Gastroesophageal sphincter (tissue), 4 donors: Measurements from ENCODE around the gene MKS1. TPM values are rescaled to one million over a fixed set of nuclear protein-coding genes. Genes with fewer than 3 reads are reported as not detected.

Experiments used
- ATAC-seq: fragments of 150-250 bp; one replicate; pipeline ENCODE4 v1.9.1; 2016; ENCODE audit warnings: mild to moderate bottlenecking, moderate library complexity
- H3K27ac ChIP-seq, 4 donors: fragments of 200-600 bp; sonication (generic) in 3 of 4; 1 replicate in 3 of 4; 2 replicates in 1 of 4; pipeline ENCODE4 v1.5.1; 2016 to 2019
- H3K27me3 ChIP-seq: fragments of 200-600 bp; sonication (generic); one replicate; pipeline ENCODE4 v1.5.1; 2019
- H3K36me3 ChIP-seq, 2 donors: fragments of 200-600 bp; sonication (generic); one replicate each; pipeline ENCODE4 v1.5.1; 2019; ENCODE audit warnings: control low read depth in 1 of 2
- H3K4me1 ChIP-seq, 3 donors: fragments of 200-600 bp; sonication (generic); 1 replicate in 2 of 3; 2 replicates in 1 of 3; pipeline ENCODE4 v1.5.1; 2016 to 2019; ENCODE audit warnings: control low read depth in 2 of 3
- H3K4me3 ChIP-seq, 2 donors: fragments of 200-600 bp; sonication (generic); one replicate each; pipeline ENCODE4 v1.5.1; 2019; ENCODE audit warnings: mild to moderate bottlenecking in 1 of 2, moderate library complexity in 1 of 2
- H3K9me3 ChIP-seq, 3 donors: fragments of 200-600 bp; sonication (generic); one replicate each; pipeline ENCODE4 v1.5.1; 2017 to 2019; ENCODE audit warnings: control low read depth in 2 of 3
- CTCF ChIP-seq, 4 experiments: fragments of 200-600 bp in 2 of 4; fragments of 450-650 bp in 2 of 4; sonication (generic) in 1 of 4; IDR thresholded peaks; one replicate each; pipeline ENCODE4 v1.5.1; 2017 to 2019; ENCODE audit warnings: antibody characterized with exemption in 4 of 4, mild to moderate bottlenecking in 2 of 4, moderate library complexity in 2 of 4
- EP300 ChIP-seq: sonication (generic); formaldehyde crosslinking; IDR thresholded peaks from one replicate; pipeline ENCODE4 v1.6.1; 2017; ENCODE audit warnings: antibody characterized with exemption, mild to moderate bottlenecking
- POLR2A ChIP-seq, 2 donors: fragments of 450-650 bp; IDR thresholded peaks; one replicate each; pipeline ENCODE4 v1.6.1; 2017; ENCODE audit warnings: antibody characterized with exemption in 2 of 2, mild to moderate bottlenecking in 2 of 2, moderate library complexity in 1 of 2
- POLR2AphosphoS5 ChIP-seq: sonication (generic); formaldehyde crosslinking; IDR thresholded peaks from one replicate; pipeline ENCODE4 v1.6.1; 2017; ENCODE audit warnings: antibody characterized with exemption
- WGBS, 2 donors: methylation state at CpG; one replicate each; pipeline ENCODE4 v1.1.5; 2018; ENCODE audit warnings: low coverage in 1 of 2; 5-methylcytosine and 5-hydroxymethylcytosine counted together
- total RNA-seq, 4 donors: library from RNA; depleted of rRNA; stranded (reverse); fragments of >200 nt; gene quantifications; one replicate each; pipeline ENCODE4 v1.1.0, GENCODE V29; 2016

The MKS1 gene
- total RNA-seq, result 1 to 10 TPM; 6.7 to 9.3 (median 7.9) TPM

GRCh38 chr17:58219007-58219788 lies at the start of gene MKS1:
MKS1 (minus strand) TSS chr17:58219255; CDS start chr17:58219230, 25 bp downstream.
- TF ChIP-seq CTCF (IDR thresholded peaks at IDR 0.05), result peak; percentile 31 to 83 (median 77)
- no peak for TF ChIP-seq EP300
- TF ChIP-seq POLR2A (IDR thresholded peaks at IDR 0.05), result peak; percentile 44 to 54
- peak; percentile 88 for TF ChIP-seq POLR2AphosphoS5
- Histone ChIP-seq H3K4me3 (peak within 1 kb of the TSS; percentile 52 to 80), H3K27me3 (no peaks in the 10 kb centered on the region), H3K36me3 (peaks cover 0 to 28% of the 10 kb centered on the region in 2 donors), H3K27ac (peak within 1 kb of the TSS; percentile 9 to 87 (median 84)), H3K4me1 (peaks cover 0 to 13% (median 0%) of the 10 kb centered on the region in 3 donors), H3K9me3 (no peaks in the 10 kb centered on the region)
- 2 to 4% methylated on average over 12 to 18 of the region's 56 CpGs for WGBS, 2 donors
- ATAC-seq, result peak; percentile 100

- Histone ChIP-seq H3K27me3 (peaks cover 60% of the 10 kb centered on the region), H3K9me3 (no peaks in the 10 kb centered on the region), H3K36me3 (no peaks in the 10 kb centered on the region), H3K4me3 (no peak overlapping the region), H3K27ac (no peak overlapping the region), H3K4me1 (no peaks in the 10 kb centered on the region)
- 66 to 83% methylated on average over 4 to 6 of the region's 12 CpGs for WGBS, 2 donors
- ATAC-seq, result no peak
- TF ChIP-seq POLR2A (IDR thresholded peaks at IDR 0.05) (no peak), CTCF (IDR thresholded peaks at IDR 0.05) (no peak), EP300 (no peak), POLR2AphosphoS5 (no peak)
Measured at GRCh38 chr17:58268326-58268725, 49.3 kb upstream of the MKS1 start.

GRCh38 chr17:58267347-58268324 lies 48.6 kb upstream of the MKS1 start:
- no peaks in the 10 kb centered on the region for H3K36me3 ChIP-seq
- H3K4me3 ChIP-seq, result no peak overlapping the region
- WGBS, 2 donors, result 82 to 88% methylated on average over 2 to 7 of the region's 22 CpGs
- no peaks in the 10 kb centered on the region for H3K9me3 ChIP-seq
- TF ChIP-seq POLR2A (IDR thresholded peaks at IDR 0.05), result no peak
- TF ChIP-seq EP300, result no peak
- TF ChIP-seq POLR2AphosphoS5, result no peak
- no peak for TF ChIP-seq CTCF (IDR thresholded peaks at IDR 0.05)
- H3K27ac ChIP-seq, result no peak overlapping the region
- no peak for ATAC-seq
- H3K4me1 ChIP-seq, result no peaks in the 10 kb centered on the region
- H3K27me3 ChIP-seq, result peaks cover 67% of the 10 kb centered on the region

- Histone ChIP-seq H3K4me1 (no peaks in the 10 kb centered on the region), H3K36me3 (no peaks in the 10 kb centered on the region), H3K27me3 (peaks cover 73% of the 10 kb centered on the region), H3K27ac (no peak overlapping the region), H3K9me3 (no peaks in the 10 kb centered on the region), H3K4me3 (no peak overlapping the region)
- WGBS, 2 donors, result 93 to 100% methylated on average over 3 to 6 of the region's 7 CpGs
- no peak for ATAC-seq
- TF ChIP-seq CTCF (IDR thresholded peaks at IDR 0.05) (no peak), POLR2A (IDR thresholded peaks at IDR 0.05) (no peak), EP300 (no peak), POLR2AphosphoS5 (no peak)
Measured at GRCh38 chr17:58265902-58266875, 47.1 kb upstream of the MKS1 start.
